Smooth muscle cell (in vitro differentiated cells): ENCODE data around the gene DRC7. TPM values are rescaled to one million over a fixed set of nuclear protein-coding genes. Genes with fewer than 3 reads are reported as not detected.

Source experiments
- DNase-seq: peaks from one replicate; lab custom pipeline; 2025; ENCODE audit not compliant: unreplicated experiment; lab: John Stamatoyannopoulos, UW
- H2AFZ ChIP-seq: fragments of 200-600 bp; sonication (generic); 2 replicates; pipeline ENCODE4 v1.6.0; 2016; ENCODE audit warnings: antibody characterized with exemption, low read depth, mild to moderate bottlenecking
- H3F3A ChIP-seq: fragments of 200-600 bp; sonication (generic); 2 replicates; pipeline ENCODE4 v1.6.0; 2017; ENCODE audit warnings: antibody characterized with exemption, low read depth
- H3K27ac ChIP-seq: fragments of 200-600 bp; sonication (generic); 2 replicates; pipeline ENCODE4 v1.5.1; 2016; ENCODE audit warnings: low read depth, mild to moderate bottlenecking
- H3K27me3 ChIP-seq: fragments of 200-600 bp; sonication (generic); 2 replicates; pipeline ENCODE4 v1.6.1; 2016; ENCODE audit warnings: low read depth, mild to moderate bottlenecking
- H3K36me3 ChIP-seq: fragments of 200-600 bp; sonication (generic); 2 replicates; pipeline ENCODE4 v1.5.1; 2016; ENCODE audit warnings: low read depth
- H3K4me1 ChIP-seq: fragments of 200-600 bp; sonication (generic); 2 replicates; pipeline ENCODE4 v1.5.1; 2016; ENCODE audit warnings: low read depth
- H3K4me2 ChIP-seq: fragments of 200-600 bp; sonication (generic); 2 replicates; pipeline ENCODE4 v1.6.0; 2016; ENCODE audit warnings: mild to moderate bottlenecking
- H3K4me3 ChIP-seq: fragments of 200-600 bp; sonication (generic); 2 replicates; pipeline ENCODE4 v1.5.1; 2016; ENCODE audit warnings: mild to moderate bottlenecking
- H3K79me2 ChIP-seq: fragments of 200-600 bp; sonication (generic); 2 replicates; pipeline ENCODE4 v1.6.0; 2016; ENCODE audit warnings: low read depth, mild to moderate bottlenecking
- H3K9ac ChIP-seq: fragments of 200-600 bp; sonication (generic); 2 replicates; pipeline ENCODE4 v1.6.0; 2016; ENCODE audit warnings: low read depth
- H3K9me3 ChIP-seq: fragments of 200-600 bp; sonication (generic); replicated peaks from 2 replicates; pipeline ENCODE4 v1.5.1; 2016; ENCODE audit warnings: low read depth
- H4K20me1 ChIP-seq: fragments of 200-600 bp; sonication (generic); 2 replicates; pipeline ENCODE4 v1.6.0; 2016; ENCODE audit warnings: low read depth
- CTCF ChIP-seq: fragments of 200-600 bp; sonication (generic); IDR thresholded peaks from 2 replicates; pipeline ENCODE4 v1.5.1; 2017; ENCODE audit warnings: borderline replicate concordance, mild to moderate bottlenecking, antibody characterized with exemption; ENCODE audit not compliant: insufficient read depth, poor library complexity, severe bottlenecking
- WGBS: methylation state at CpG from one replicate; pipeline ENCODE4 v1.1.7; 2016; ENCODE audit warnings: low lambda C conversion rate; 5-methylcytosine and 5-hydroxymethylcytosine counted together
- polyA plus RNA-seq: library from polyadenylated mRNA; unstranded; fragments of >200 nt; fragmentation: Nextera tagmentation; extraction: Ambion mirVana; gene quantifications from 2 replicates; pipeline ENCODE4 v1.2.1, GENCODE V29; 2016
- total RNA-seq: library from RNA; depleted of rRNA; stranded (reverse); fragments of >200 nt; gene quantifications from 2 replicates; pipeline ENCODE4 v1.2.3, GENCODE V29; 2014

DRC7 gene
- total and polyA plus RNA-seq, 2 experiments from 2014 or later: 0.94 TPM; not detected in 1

- no peaks in the 10 kb centered on the region for H3K4me1 ChIP-seq
- H3K4me2 ChIP-seq: no peak overlapping the region
- WGBS: 89% methylated on average over 19 of the region's 19 CpGs
- H3K9ac ChIP-seq: no peak overlapping the region
- H3K27me3 ChIP-seq: no peaks in the 10 kb centered on the region
- DNase-seq: no peak
- H3F3A ChIP-seq: no peaks in the 10 kb centered on the region
- TF ChIP-seq CTCF: no peak
- H2AFZ ChIP-seq: no peak overlapping the region
- no peaks in the 10 kb centered on the region for H3K36me3 ChIP-seq
- no peak overlapping the region for H3K4me3 ChIP-seq
- H3K79me2 ChIP-seq: no peaks in the 10 kb centered on the region
- H3K9me3 ChIP-seq: no peaks in the 10 kb centered on the region
- H4K20me1 ChIP-seq: no peaks in the 10 kb centered on the region
- H3K27ac ChIP-seq: no peak overlapping the region
Observed at GRCh38 chr16:57658878-57659674, 35.5 kb upstream of the DRC7 start.

GRCh38 chr16:57660715-57661463 lies 33.7 kb upstream of the DRC7 start:
- no peak overlapping the region for H3K27ac ChIP-seq
- no peaks in the 10 kb centered on the region for H3K36me3 ChIP-seq
- 90% methylated on average over 11 of the region's 11 CpGs for WGBS
- H3K4me3 ChIP-seq: no peak overlapping the region
- H2AFZ ChIP-seq: no peak overlapping the region
- no peak overlapping the region for H3K4me2 ChIP-seq
- no peak for TF ChIP-seq CTCF
- no peak for DNase-seq
- no peaks in the 10 kb centered on the region for H4K20me1 ChIP-seq
- H3K4me1 ChIP-seq: no peaks in the 10 kb centered on the region
- H3F3A ChIP-seq: no peaks in the 10 kb centered on the region
- no peaks in the 10 kb centered on the region for H3K9me3 ChIP-seq
- no peaks in the 10 kb centered on the region for H3K27me3 ChIP-seq
- no peaks in the 10 kb centered on the region for H3K79me2 ChIP-seq
- no peak overlapping the region for H3K9ac ChIP-seq

- no peaks in the 10 kb centered on the region for H3F3A ChIP-seq
- H3K27ac ChIP-seq: no peak overlapping the region
- no peaks in the 10 kb centered on the region for H3K9me3 ChIP-seq
- no peak for TF ChIP-seq CTCF
- H3K4me3 ChIP-seq: no peak overlapping the region
- 79% methylated on average over 7 of the region's 7 CpGs for WGBS
- no peaks in the 10 kb centered on the region for H4K20me1 ChIP-seq
- H3K27me3 ChIP-seq: no peaks in the 10 kb centered on the region
- no peak for DNase-seq
- no peaks in the 10 kb centered on the region for H3K79me2 ChIP-seq
- H3K9ac ChIP-seq: no peak overlapping the region
- H3K4me1 ChIP-seq: no peaks in the 10 kb centered on the region
- no peak overlapping the region for H2AFZ ChIP-seq
- H3K4me2 ChIP-seq: no peak overlapping the region
- H3K36me3 ChIP-seq: no peaks in the 10 kb centered on the region
Observed at GRCh38 chr16:57661510-57661909, 33.1 kb upstream of the DRC7 start.
